B cell (primary cell): Measurements from ENCODE around the gene TMEM176A. TPM values are rescaled to one million over a fixed set of nuclear protein-coding genes. Genes with fewer than 3 reads are reported as not detected.

Experiments used
- ATAC-seq: fragments of 200-7000 bp; cut with Tn5 transposase; one replicate; pipeline ENCODE4 v1.10.0; 2021; ENCODE audit warnings: low read depth, mild to moderate bottlenecking, moderate number of reproducible peaks, moderate library complexity
- CTCF ChIA-PET: fragments of 350-600 bp; sonication (Branson Sonifier 250); formaldehyde crosslinking; loops from one replicate; lab custom pipeline; 2021; ENCODE audit warnings: antibody characterized with exemption, inconsistent platforms; lab: Charles Lee
- POLR2A ChIA-PET: fragments of 350-600 bp; sonication (Branson Sonifier 250); formaldehyde crosslinking; loops from one replicate; lab custom pipeline; 2021; ENCODE audit warnings: antibody characterized with exemption; lab: Charles Lee
- DNase-seq: peaks from one replicate; pipeline ENCODE4 v3.0.0; 2013
- H2AFZ ChIP-seq: 2 replicates; pipeline ENCODE4 v1.6.1; 2012; ENCODE audit warnings: mild to moderate bottlenecking, low read depth, low read length; ENCODE audit not compliant: insufficient read depth, poor library complexity, severe bottlenecking
- H3K27ac ChIP-seq, 2 donors: 1 replicate in 1 of 2; 2 replicates in 1 of 2; pipeline ENCODE4 v1.5.1; 2012 to 2013; ENCODE audit warnings: low read length in 2 of 2, mild to moderate bottlenecking in 2 of 2, moderate library complexity in 1 of 2
- H3K27me3 ChIP-seq, 4 experiments: fragments of 200-600 bp in 1 of 4; sonication (generic) in 1 of 4; replicated peaks in 1 of 4; 1 replicate in 2 of 4; 2 replicates in 2 of 4; pipeline versions ENCODE4 v1.6.1 to v1.7.0; 2013 to 2016; ENCODE audit warnings: low read length in 3 of 4, mild to moderate bottlenecking in 2 of 4, mixed read lengths in 1 of 4, moderate library complexity in 1 of 4; ENCODE audit not compliant: insufficient read depth in 4 of 4, control insufficient read depth in 3 of 4; ENCODE audit errors: control extremely low read depth in 1 of 4
- H3K36me3 ChIP-seq, 2 experiments: replicated peaks in 1 of 2; 1 replicate in 1 of 2; 2 replicates in 1 of 2; pipeline versions ENCODE4 v1.6.1 to v1.7.1; 2013; ENCODE audit warnings: low read length in 1 of 2; ENCODE audit not compliant: insufficient read depth in 2 of 2, control insufficient read depth in 1 of 2; ENCODE audit errors: control extremely low read depth in 1 of 2, extremely low read depth in 1 of 2
- H3K4me1 ChIP-seq, 2 donors: fragments of 200-600 bp in 1 of 2; sonication (generic) in 1 of 2; 1 replicate in 1 of 2; 2 replicates in 1 of 2; pipeline versions ENCODE4 v1.5.1 to v1.6.1; 2013 to 2017; ENCODE audit warnings: low read length in 2 of 2; ENCODE audit not compliant: control insufficient read depth in 2 of 2, insufficient read depth in 2 of 2
- H3K4me2 ChIP-seq: replicated peaks from 2 replicates; pipeline ENCODE3; 2012; ENCODE audit warnings: mild to moderate bottlenecking, low read depth, low read length; ENCODE audit not compliant: poor library complexity, severe bottlenecking
- H3K4me3 ChIP-seq, 5 experiments: fragments of 200-600 bp in 1 of 5; sonication (generic) in 1 of 5; 1 replicate in 3 of 5; 2 replicates in 2 of 5; pipeline versions ENCODE4 v1.5.1 to v1.7.0; 2011 to 2016; ENCODE audit warnings: low read length in 4 of 5, mild to moderate bottlenecking in 4 of 5, low read depth in 2 of 5, control low read depth in 1 of 5, moderate library complexity in 1 of 5; ENCODE audit not compliant: insufficient read depth in 1 of 5; ENCODE audit errors: control extremely low read depth in 1 of 5, extremely low read depth in 1 of 5
- H3K79me2 ChIP-seq: fragments of 200-600 bp; sonication (generic); one replicate; pipeline ENCODE4 v1.6.0; 2016; ENCODE audit warnings: low read length; ENCODE audit not compliant: control insufficient read depth, insufficient read depth
- H3K9ac ChIP-seq: fragments of 200-600 bp; sonication (generic); 2 replicates; pipeline ENCODE4 v1.6.1; 2017; ENCODE audit warnings: mild to moderate bottlenecking, low read length, moderate library complexity
- H3K9me3 ChIP-seq, 3 donors: one replicate each; pipeline versions ENCODE4 v1.6.1 to v1.7.1; 2013; ENCODE audit warnings: low read length in 2 of 3; ENCODE audit not compliant: control insufficient read depth in 2 of 3, insufficient read depth in 1 of 3; ENCODE audit errors: control extremely low read depth in 1 of 3
- H4K20me1 ChIP-seq: 2 replicates; pipeline ENCODE4 v1.6.0; 2012; ENCODE audit warnings: mild to moderate bottlenecking, low read length; ENCODE audit not compliant: insufficient read depth, control insufficient read depth, poor library complexity, severe bottlenecking
- H3K27ac Mint-ChIP-seq: one replicate; pipeline ENCODE4 v1.8.0; 2021; ENCODE audit warnings: mixed read lengths
- H3K27me3 Mint-ChIP-seq: one replicate; pipeline ENCODE4 v1.8.0; 2021; ENCODE audit warnings: mixed read lengths
- H3K4me1 Mint-ChIP-seq: one replicate; pipeline ENCODE4 v1.8.0; 2021; ENCODE audit warnings: mixed read lengths
- H3K4me3 Mint-ChIP-seq: one replicate; pipeline ENCODE4 v1.8.0; 2021; ENCODE audit warnings: mixed read lengths
- H3K9me3 Mint-ChIP-seq: one replicate; pipeline ENCODE4 v1.8.0; 2022; ENCODE audit warnings: mixed read lengths; ENCODE audit not compliant: insufficient read depth
- EZH2 ChIP-seq: IDR thresholded peaks from 2 replicates; pipeline ENCODE4 v1.6.1; 2012; ENCODE audit warnings: borderline replicate concordance, low read depth, mild to moderate bottlenecking, moderate library complexity, low read length; ENCODE audit not compliant: insufficient read depth, poor library complexity, severe bottlenecking
- WGBS: methylation state at CpG from one replicate; pipeline ENCODE4 v1.1.5; 2013; ENCODE audit warnings: missing lambda C conversion rate; ENCODE audit not compliant: insufficient coverage; 5-methylcytosine and 5-hydroxymethylcytosine counted together
- intact Hi-C: fragments of 100-400 bp; cut with micrococcal nuclease; formaldehyde crosslinking; loops from one replicate; pipeline ENCODE4 v1.10.0; 2022
- polyA plus RNA-seq: library from polyadenylated mRNA; depleted of rRNA; stranded (reverse); fragments of >200 nt; gene quantifications from 2 replicates; pipeline ENCODE4 v1.2.3, GENCODE V29; 2012
- total RNA-seq, 2 donors: library from RNA; stranded (reverse); fragments of 120-200 nt in 1 of 2; gene quantifications; 1 replicate in 1 of 2; 2 replicates in 1 of 2; pipeline versions ENCODE4 v1.2.3 to v1.2.4, GENCODE V29; 2013 to 2022
- TF ChIP-seq, protein P1 (sequence below): fragments of 200-600 bp; IDR thresholded peaks from one replicate; pipeline ENCODE4 v1.8.0; 2022; ENCODE audit warnings: antibody characterized with exemption, mild to moderate bottlenecking

The TMEM176A gene
- total and polyA plus RNA-seq, 2 donors (not counting 1 experiment from before 2014, with no cell fraction given) = 1.1 TPM; not detected in 1

GRCh38 chr7:150781961-150782360, 18.6 kb upstream of the TMEM176A start:
- H3K27ac ChIP-seq = no peak overlapping the region
- ChIA-PET CTCF (no interaction called here), POLR2A (no interaction called here)
- no peak for ATAC-seq
- H2AFZ ChIP-seq = no peak overlapping the region
- no peaks in the 10 kb centered on the region for H3K4me1 ChIP-seq
- H3K4me1 Mint-ChIP-seq = no peaks in the 10 kb centered on the region
- H3K9me3 ChIP-seq = no peaks in the 10 kb centered on the region
- no peaks in the 10 kb centered on the region for H3K36me3 ChIP-seq
- H3K4me2 ChIP-seq = no peak overlapping the region
- no peak overlapping the region for H3K4me3 Mint-ChIP-seq
- no peak overlapping the region for H3K4me3 ChIP-seq
- peaks cover 15% of the 10 kb centered on the region for H3K27me3 Mint-ChIP-seq
- no peaks in the 10 kb centered on the region for H4K20me1 ChIP-seq
- no peaks in the 10 kb centered on the region for H3K79me2 ChIP-seq
- 82% methylated on average over 2 of the region's 2 CpGs for WGBS
- no peaks in the 10 kb centered on the region for H3K9me3 Mint-ChIP-seq
- intact Hi-C loops = no loop called here
- no peak overlapping the region for H3K9ac ChIP-seq
- H3K27ac Mint-ChIP-seq = no peak overlapping the region
- no peaks in the 10 kb centered on the region for H3K27me3 ChIP-seq
- no peak for TF ChIP-seq EZH2
- TF ChIP-seq, protein P1, sequence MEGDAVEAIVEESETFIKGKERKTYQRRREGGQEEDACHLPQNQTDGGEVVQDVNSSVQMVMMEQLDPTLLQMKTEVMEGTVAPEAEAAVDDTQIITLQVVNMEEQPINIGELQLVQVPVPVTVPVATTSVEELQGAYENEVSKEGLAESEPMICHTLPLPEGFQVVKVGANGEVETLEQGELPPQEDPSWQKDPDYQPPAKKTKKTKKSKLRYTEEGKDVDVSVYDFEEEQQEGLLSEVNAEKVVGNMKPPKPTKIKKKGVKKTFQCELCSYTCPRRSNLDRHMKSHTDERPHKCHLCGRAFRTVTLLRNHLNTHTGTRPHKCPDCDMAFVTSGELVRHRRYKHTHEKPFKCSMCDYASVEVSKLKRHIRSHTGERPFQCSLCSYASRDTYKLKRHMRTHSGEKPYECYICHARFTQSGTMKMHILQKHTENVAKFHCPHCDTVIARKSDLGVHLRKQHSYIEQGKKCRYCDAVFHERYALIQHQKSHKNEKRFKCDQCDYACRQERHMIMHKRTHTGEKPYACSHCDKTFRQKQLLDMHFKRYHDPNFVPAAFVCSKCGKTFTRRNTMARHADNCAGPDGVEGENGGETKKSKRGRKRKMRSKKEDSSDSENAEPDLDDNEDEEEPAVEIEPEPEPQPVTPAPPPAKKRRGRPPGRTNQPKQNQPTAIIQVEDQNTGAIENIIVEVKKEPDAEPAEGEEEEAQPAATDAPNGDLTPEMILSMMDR = no peak
- no peak for DNase-seq

- Histone ChIP-seq H3K9me3 (no peaks in the 10 kb centered on the region), H3K27me3 (no peaks in the 10 kb centered on the region), H3K9ac (no peak overlapping the region), H3K79me2 (no peaks in the 10 kb centered on the region), H2AFZ (no peak overlapping the region), H3K36me3 (no peaks in the 10 kb centered on the region), H3K4me2 (no peak overlapping the region), H3K4me3 (no peak overlapping the region), H3K27ac (no peak overlapping the region), H4K20me1 (no peaks in the 10 kb centered on the region), H3K4me1 (peaks cover 0 to 8% of the 10 kb centered on the region in 2 donors)
- Mint-ChIP-seq H3K4me3 (no peak overlapping the region), H3K9me3 (no peaks in the 10 kb centered on the region), H3K4me1 (peaks cover 8% of the 10 kb centered on the region), H3K27ac (no peak overlapping the region), H3K27me3 (peaks cover 15% of the 10 kb centered on the region)
- ChIA-PET CTCF (interaction anchor here (0.6 to 0.7 kb wide), 2 partner anchors 12 to 301 kb away, joined by 3 read pairs; no protein-coding TSS in a partner anchor), POLR2A (no interaction called here)
- intact Hi-C loops = no loop called here
- TF ChIP-seq EZH2 = no peak
- TF ChIP-seq, protein P1 = no peak
- no peak for DNase-seq
- 70% methylated on average over 7 of the region's 9 CpGs for WGBS
- ATAC-seq = no peak
These were observed 16.3 kb upstream of the TMEM176A start for GRCh38 chr7:150784120-150784736.
